Measurements from ENCODE around the gene MCU.

DNA sequence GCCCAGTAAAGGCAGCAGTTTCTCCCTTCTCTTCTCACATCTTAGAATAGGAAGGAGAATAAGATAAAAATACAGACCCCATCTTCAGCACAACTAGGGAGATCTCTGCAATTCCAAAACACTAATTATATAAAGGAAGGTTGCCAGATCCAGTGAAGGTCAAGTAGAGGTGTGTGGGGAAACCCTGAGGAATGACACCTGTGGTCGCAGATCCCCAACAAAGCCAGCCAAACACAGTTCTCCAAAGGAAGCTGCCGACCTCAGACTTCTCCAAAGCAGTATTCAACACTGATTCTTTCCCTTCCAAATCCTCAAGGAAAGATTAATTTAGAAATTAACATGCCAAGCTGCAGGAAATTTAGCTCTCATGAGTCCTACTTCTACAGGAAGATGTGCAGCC is 138.7 kb downstream of the MCU start:
- TF ChIP-seq, protein P1, sequence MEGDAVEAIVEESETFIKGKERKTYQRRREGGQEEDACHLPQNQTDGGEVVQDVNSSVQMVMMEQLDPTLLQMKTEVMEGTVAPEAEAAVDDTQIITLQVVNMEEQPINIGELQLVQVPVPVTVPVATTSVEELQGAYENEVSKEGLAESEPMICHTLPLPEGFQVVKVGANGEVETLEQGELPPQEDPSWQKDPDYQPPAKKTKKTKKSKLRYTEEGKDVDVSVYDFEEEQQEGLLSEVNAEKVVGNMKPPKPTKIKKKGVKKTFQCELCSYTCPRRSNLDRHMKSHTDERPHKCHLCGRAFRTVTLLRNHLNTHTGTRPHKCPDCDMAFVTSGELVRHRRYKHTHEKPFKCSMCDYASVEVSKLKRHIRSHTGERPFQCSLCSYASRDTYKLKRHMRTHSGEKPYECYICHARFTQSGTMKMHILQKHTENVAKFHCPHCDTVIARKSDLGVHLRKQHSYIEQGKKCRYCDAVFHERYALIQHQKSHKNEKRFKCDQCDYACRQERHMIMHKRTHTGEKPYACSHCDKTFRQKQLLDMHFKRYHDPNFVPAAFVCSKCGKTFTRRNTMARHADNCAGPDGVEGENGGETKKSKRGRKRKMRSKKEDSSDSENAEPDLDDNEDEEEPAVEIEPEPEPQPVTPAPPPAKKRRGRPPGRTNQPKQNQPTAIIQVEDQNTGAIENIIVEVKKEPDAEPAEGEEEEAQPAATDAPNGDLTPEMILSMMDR (optimal IDR thresholded peaks at IDR 0.05 in 1 of 3, IDR thresholded peaks at IDR 0.05 in 1 of 3, conservative IDR thresholded peaks at IDR 0.05 in 1 of 3; ENCODE audit: extremely low read depth in 1 of 3, insufficient read depth in 2 of 3, low read length in 3 of 3) = no peak
- TF ChIP-seq EZH2 (IDR thresholded peaks at IDR 0.05; ENCODE audit: low read length) = no peak

All from keratinocyte (primary cell).